CD14-positive monocyte (primary cell): Measurements from ENCODE around the gene CLEC18A. TPM values are rescaled to one million over a fixed set of nuclear protein-coding genes. Genes with fewer than 3 reads are reported as not detected.
A peak's percentile ranks its signal among the peaks of the same experiment; 100 is the strongest.

Experiments used
- DNase-seq, 3 donors: peaks; one replicate each; pipeline ENCODE4 v3.0.0-alpha.2; 2011 to 2022
- H2AFZ ChIP-seq: 2 replicates; pipeline ENCODE4 v1.6.0; 2012; ENCODE audit warnings: mild to moderate bottlenecking, low read depth, low read length, inconsistent platforms; ENCODE audit not compliant: insufficient read depth, poor library complexity, severe bottlenecking
- H3K27ac ChIP-seq, 2 donors: 1 replicate in 1 of 2; 2 replicates in 1 of 2; pipeline ENCODE4 v1.5.1; 2012 to 2013; ENCODE audit warnings: low read length in 2 of 2, control low read depth in 1 of 2, inconsistent platforms in 1 of 2, low read depth in 1 of 2, mild to moderate bottlenecking in 1 of 2
- H3K27me3 ChIP-seq, 2 donors: one replicate each; pipeline versions ENCODE4 v1.6.0 to v1.6.1; 2011 to 2013; ENCODE audit warnings: low read length in 2 of 2; ENCODE audit not compliant: control insufficient read depth in 2 of 2, insufficient read depth in 2 of 2
- H3K36me3 ChIP-seq, 2 donors: replicated peaks in 1 of 2; 1 replicate in 1 of 2; 2 replicates in 1 of 2; pipeline versions ENCODE4 v1.5.1 to v1.6.1; 2012 to 2013; ENCODE audit warnings: low read length in 2 of 2, control low read depth in 1 of 2, inconsistent platforms in 1 of 2, mild to moderate bottlenecking in 1 of 2; ENCODE audit not compliant: insufficient read depth in 2 of 2, control insufficient read depth in 1 of 2
- H3K4me1 ChIP-seq, 2 donors: 1 replicate in 1 of 2; 2 replicates in 1 of 2; pipeline versions ENCODE4 v1.5.1 to v1.6.1; 2012 to 2013; ENCODE audit warnings: low read length in 2 of 2, control low read depth in 1 of 2, inconsistent platforms in 1 of 2, mild to moderate bottlenecking in 1 of 2, moderate library complexity in 1 of 2; ENCODE audit not compliant: insufficient read depth in 2 of 2, control insufficient read depth in 1 of 2
- H3K4me2 ChIP-seq: replicated peaks from 2 replicates; pipeline ENCODE3; 2012; ENCODE audit warnings: low read length, moderate library complexity, mild to moderate bottlenecking; ENCODE audit not compliant: poor library complexity, severe bottlenecking; ENCODE audit errors: extremely low read depth
- H3K4me3 ChIP-seq, 3 experiments: fragments of 200-600 bp in 1 of 3; sonication (generic) in 1 of 3; replicated peaks in 1 of 3; 1 replicate in 2 of 3; 2 replicates in 1 of 3; pipeline ENCODE4 v1.5.1; 2011 to 2013; ENCODE audit warnings: low read length in 3 of 3, mild to moderate bottlenecking in 3 of 3, control low read depth in 2 of 3, low read depth in 2 of 3, inconsistent platforms in 1 of 3, moderate library complexity in 1 of 3
- H3K79me2 ChIP-seq: 2 replicates; pipeline ENCODE4 v1.6.0; 2012; ENCODE audit warnings: mild to moderate bottlenecking, control low read depth, inconsistent platforms, low read length, moderate library complexity; ENCODE audit not compliant: insufficient read depth
- H3K9ac ChIP-seq: 2 replicates; pipeline ENCODE4 v1.6.0; 2017; ENCODE audit warnings: low read length, mild to moderate bottlenecking; ENCODE audit not compliant: insufficient read depth, poor library complexity, severe bottlenecking
- H3K9me3 ChIP-seq, 2 donors: replicated peaks in 1 of 2; 1 replicate in 1 of 2; 2 replicates in 1 of 2; pipeline versions ENCODE4 v1.5.1 to v1.6.1; 2012 to 2013; ENCODE audit warnings: low read length in 2 of 2, control low read depth in 1 of 2; ENCODE audit not compliant: control insufficient read depth in 1 of 2, insufficient read depth in 1 of 2
- H4K20me1 ChIP-seq: 2 replicates; pipeline ENCODE4 v1.6.0; 2012; ENCODE audit warnings: mild to moderate bottlenecking, low read length, control low read depth, moderate library complexity; ENCODE audit not compliant: insufficient read depth
- H3K27ac Mint-ChIP-seq, 7 donors: one replicate each; pipeline ENCODE4 v1.8.0; 2020; ENCODE audit warnings: mild to moderate bottlenecking in 7 of 7, mixed read lengths in 7 of 7, moderate library complexity in 6 of 7, inconsistent platforms in 2 of 7
- H3K27me3 Mint-ChIP-seq, 3 donors: one replicate each; pipeline ENCODE4 v1.8.0; 2021 to 2022; ENCODE audit warnings: low read depth in 3 of 3, mild to moderate bottlenecking in 3 of 3, mixed read lengths in 3 of 3, moderate library complexity in 3 of 3, inconsistent platforms in 1 of 3
- H3K36me3 Mint-ChIP-seq, 2 donors: one replicate each; pipeline ENCODE4 v1.8.0; 2020; ENCODE audit warnings: mixed read lengths in 2 of 2, inconsistent platforms in 1 of 2, mild to moderate bottlenecking in 1 of 2
- H3K4me1 Mint-ChIP-seq: one replicate; pipeline ENCODE4 v1.8.0; 2020; ENCODE audit warnings: mild to moderate bottlenecking, mixed read lengths
- H3K4me3 Mint-ChIP-seq, 2 donors: one replicate each; pipeline ENCODE4 v1.8.0; 2020; ENCODE audit warnings: mild to moderate bottlenecking in 2 of 2, mixed read lengths in 2 of 2, moderate library complexity in 1 of 2
- H3K9me3 Mint-ChIP-seq, 7 donors: one replicate each; pipeline ENCODE4 v1.8.0; 2020 to 2022; ENCODE audit warnings: mixed read lengths in 7 of 7, mild to moderate bottlenecking in 6 of 7, moderate library complexity in 6 of 7, inconsistent platforms in 2 of 7
- WGBS: methylation state at CpG from one replicate; pipeline ENCODE4 v1.1.5; 2013; ENCODE audit warnings: missing lambda C conversion rate; ENCODE audit not compliant: insufficient coverage; 5-methylcytosine and 5-hydroxymethylcytosine counted together
- intact Hi-C, 2 donors: fragments of 100-400 bp; cut with micrococcal nuclease; formaldehyde crosslinking; loops; one replicate each; pipeline versions ENCODE4 v1.15.0 to v1.15.1; 2023
- polyA plus RNA-seq, 3 donors: library from polyadenylated mRNA; depleted of rRNA in 1 of 3; unstranded in 2 of 3; stranded (reverse) in 1 of 3; fragments of 300-500 nt in 2 of 3; fragments of >200 nt in 1 of 3; fragmentation: Illumina TruSeq in 2 of 3; gene quantifications; 1 replicate in 2 of 3; 2 replicates in 1 of 3; pipeline ENCODE4 v1.2.3, GENCODE V29; 2012 to 2021
- TF ChIP-seq, protein P1 (sequence below): fragments of 200-600 bp; IDR thresholded peaks from one replicate; pipeline ENCODE4 v1.8.0; 2022; ENCODE audit warnings: antibody characterized with exemption, mild to moderate bottlenecking

The CLEC18A gene
- polyA plus RNA-seq, 3 donors = 2.7 TPM; not detected in 2

DNA sequence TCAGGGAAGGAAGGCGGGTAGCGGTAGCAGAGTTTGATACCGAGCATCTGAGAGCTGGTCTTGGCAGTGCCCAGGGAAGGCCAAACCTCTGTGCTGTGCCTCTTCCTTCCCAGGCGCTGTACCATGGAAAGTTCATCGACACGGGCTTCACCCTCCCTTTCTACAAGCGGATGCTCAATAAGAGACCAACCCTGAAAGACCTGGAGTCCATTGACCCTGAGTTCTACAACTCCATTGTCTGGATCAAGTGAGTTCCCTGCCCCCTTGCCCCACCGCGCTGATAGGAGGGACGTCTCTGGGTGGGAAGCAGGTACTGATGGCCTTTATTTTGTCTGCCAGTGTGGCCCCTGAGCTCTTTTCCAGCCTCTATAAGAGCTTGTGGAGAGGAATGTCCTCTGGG is 15.4 kb upstream of the CLEC18A start:
- Mint-ChIP-seq H3K27ac (no peak overlapping the region), H3K4me3 (no peak overlapping the region), H3K9me3 (no peaks in the 10 kb centered on the region), H3K4me1 (no peaks in the 10 kb centered on the region), H3K27me3 (peaks cover 0 to 2% (median 0%) of the 10 kb centered on the region in 3 donors), H3K36me3 (peaks cover 97 to 100% of the 10 kb centered on the region in 2 donors)
- no peak overlapping the region for H3K4me2 ChIP-seq
- H3K27me3 ChIP-seq = no peaks in the 10 kb centered on the region
- H4K20me1 ChIP-seq = no peaks in the 10 kb centered on the region
- intact Hi-C loops = no loop called here
- 93% methylated on average over 10 of the region's 10 CpGs for WGBS
- TF ChIP-seq, protein P1, sequence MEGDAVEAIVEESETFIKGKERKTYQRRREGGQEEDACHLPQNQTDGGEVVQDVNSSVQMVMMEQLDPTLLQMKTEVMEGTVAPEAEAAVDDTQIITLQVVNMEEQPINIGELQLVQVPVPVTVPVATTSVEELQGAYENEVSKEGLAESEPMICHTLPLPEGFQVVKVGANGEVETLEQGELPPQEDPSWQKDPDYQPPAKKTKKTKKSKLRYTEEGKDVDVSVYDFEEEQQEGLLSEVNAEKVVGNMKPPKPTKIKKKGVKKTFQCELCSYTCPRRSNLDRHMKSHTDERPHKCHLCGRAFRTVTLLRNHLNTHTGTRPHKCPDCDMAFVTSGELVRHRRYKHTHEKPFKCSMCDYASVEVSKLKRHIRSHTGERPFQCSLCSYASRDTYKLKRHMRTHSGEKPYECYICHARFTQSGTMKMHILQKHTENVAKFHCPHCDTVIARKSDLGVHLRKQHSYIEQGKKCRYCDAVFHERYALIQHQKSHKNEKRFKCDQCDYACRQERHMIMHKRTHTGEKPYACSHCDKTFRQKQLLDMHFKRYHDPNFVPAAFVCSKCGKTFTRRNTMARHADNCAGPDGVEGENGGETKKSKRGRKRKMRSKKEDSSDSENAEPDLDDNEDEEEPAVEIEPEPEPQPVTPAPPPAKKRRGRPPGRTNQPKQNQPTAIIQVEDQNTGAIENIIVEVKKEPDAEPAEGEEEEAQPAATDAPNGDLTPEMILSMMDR = no peak
- no peak overlapping the region for H3K27ac ChIP-seq
- H3K4me3 ChIP-seq = no peak overlapping the region
- H3K9ac ChIP-seq = no peak overlapping the region
- no peaks in the 10 kb centered on the region for H3K4me1 ChIP-seq
- no peak overlapping the region for H2AFZ ChIP-seq
- peaks cover 100% of the 10 kb centered on the region in 2 donors for H3K36me3 ChIP-seq
- DNase-seq = no peak
- H3K9me3 ChIP-seq = no peaks in the 10 kb centered on the region
- no peaks in the 10 kb centered on the region for H3K79me2 ChIP-seq

DNA sequence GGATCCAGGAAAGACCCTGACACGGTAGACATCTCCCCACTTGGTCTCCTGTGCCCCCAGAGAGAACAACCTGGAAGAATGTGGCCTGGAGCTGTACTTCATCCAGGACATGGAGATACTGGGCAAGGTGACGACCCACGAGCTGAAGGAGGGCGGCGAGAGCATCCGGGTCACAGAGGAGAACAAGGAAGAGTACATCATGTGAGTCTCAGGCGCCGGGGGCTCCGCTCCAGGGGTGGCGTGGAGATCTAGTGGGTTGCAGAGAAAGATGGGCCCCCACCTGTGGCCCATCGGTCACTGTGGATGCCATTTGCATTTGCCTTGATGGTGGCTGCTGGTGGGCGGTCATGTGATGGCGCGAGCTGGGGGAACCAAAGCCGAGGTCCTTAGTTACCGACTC is 14.9 kb upstream of the CLEC18A start:
- Mint-ChIP-seq H3K27ac (peak overlapping the region in 1 of 7 donors; percentile 49), H3K9me3 (no peaks in the 10 kb centered on the region), H3K4me3 (no peak overlapping the region), H3K36me3 (peaks cover 93 to 100% of the 10 kb centered on the region in 2 donors), H3K4me1 (no peaks in the 10 kb centered on the region), H3K27me3 (peaks cover 0 to 2% (median 0%) of the 10 kb centered on the region in 3 donors)
- Histone ChIP-seq H3K79me2 (no peaks in the 10 kb centered on the region), H3K27me3 (no peaks in the 10 kb centered on the region), H3K9ac (no peak overlapping the region), H3K27ac (no peak overlapping the region), H3K36me3 (peaks cover 100% of the 10 kb centered on the region in 2 donors), H3K4me3 (no peak overlapping the region), H4K20me1 (no peaks in the 10 kb centered on the region), H3K4me2 (no peak overlapping the region), H3K9me3 (no peaks in the 10 kb centered on the region), H2AFZ (no peak overlapping the region), H3K4me1 (no peaks in the 10 kb centered on the region)
- no peak for DNase-seq
- 96% methylated on average over 16 of the region's 16 CpGs for WGBS
- intact Hi-C loops = no loop called here
- TF ChIP-seq, protein P1 = no peak
